AG09319 (cell line): ENCODE measurements around the gene SLC9A9.

Source experiments
- DNase-seq: peaks from one replicate; pipeline ENCODE4 v3.0.0-alpha.2; 2010; ENCODE audit warnings: low read depth; ENCODE audit errors: extremely low read depth
- CTCF ChIP-seq: IDR thresholded peaks from 2 replicates; pipeline ENCODE4 v1.5.1; 2011; ENCODE audit warnings: low read depth, mild to moderate bottlenecking, inconsistent platforms, low read length, moderate library complexity

The SLC9A9 gene

DNA sequence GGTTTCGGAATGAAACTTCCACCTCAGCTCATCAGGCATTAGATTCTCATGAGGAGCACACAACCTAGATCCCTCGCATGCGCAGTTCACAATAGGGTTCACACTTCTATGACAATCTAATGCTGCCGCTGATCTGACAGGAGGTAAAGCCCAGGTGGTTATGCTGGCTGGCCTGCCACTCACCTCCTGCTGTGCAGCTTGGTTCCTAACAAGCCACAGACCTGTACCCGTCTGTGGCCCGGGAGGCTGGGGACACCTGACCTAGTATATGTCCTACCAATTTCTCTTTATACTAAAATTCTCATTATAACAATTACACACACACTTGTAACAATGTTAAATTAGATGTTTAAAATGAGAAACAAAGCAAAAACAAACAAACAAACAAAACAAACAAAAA, 172.2 kb downstream of the SLC9A9 start:
- DNase-seq = no peak
- no peak for TF ChIP-seq CTCF

- TF ChIP-seq CTCF = peak; percentile 95
- DNase-seq = peak; percentile 28
These were observed 173.9 kb downstream of the SLC9A9 start for GRCh38 chr3:143674100-143674968.

GRCh38 chr3:143672396-143673165, 175.7 kb downstream of the SLC9A9 start:
- no peak for TF ChIP-seq CTCF
- no peak for DNase-seq

GRCh38 chr3:143671626-143672025, 176.6 kb downstream of the SLC9A9 start:
- no peak for TF ChIP-seq CTCF

DNA sequence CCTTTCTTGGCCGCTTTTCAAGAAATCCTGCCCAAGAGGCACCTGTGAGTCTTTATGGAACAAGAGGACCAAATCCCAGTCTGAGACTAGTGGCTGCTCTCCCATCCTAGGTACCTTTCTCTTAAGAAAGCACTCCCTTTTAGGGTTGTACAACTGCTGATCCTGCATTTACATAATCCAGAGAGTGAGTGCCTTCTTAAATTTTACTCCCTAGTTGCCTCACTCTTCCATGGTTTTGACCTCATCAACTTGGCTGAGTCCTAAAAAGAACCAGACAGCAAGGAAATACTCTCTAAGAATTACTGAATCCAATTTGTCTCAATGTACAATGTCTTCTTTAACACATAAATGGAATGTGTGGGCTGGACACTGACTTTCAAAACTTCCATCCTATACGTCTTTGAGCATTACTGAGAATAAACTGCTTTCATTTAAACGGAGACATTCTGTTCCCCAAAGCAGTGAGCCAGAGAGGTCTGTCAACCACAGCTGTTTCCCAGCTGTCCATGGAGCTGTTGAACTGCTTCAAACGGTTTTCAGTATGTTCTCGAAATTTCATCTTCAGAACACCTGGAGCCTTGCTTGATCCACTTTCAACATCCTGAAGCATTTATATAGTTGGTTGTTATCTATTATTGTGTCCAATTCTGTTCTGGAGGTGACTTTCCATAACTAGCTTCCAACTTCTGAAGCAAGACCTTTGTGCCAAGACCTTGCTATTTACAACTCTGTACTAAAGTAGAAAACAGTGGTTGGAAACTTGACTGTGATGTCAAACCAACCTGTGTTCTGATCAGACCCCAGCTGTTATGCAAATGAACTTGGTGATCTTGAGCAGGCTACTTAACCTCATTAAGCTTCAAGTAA, 179.1 kb downstream of the SLC9A9 start:
- no peak for DNase-seq
- no peak for TF ChIP-seq CTCF

More at GRCh38 chr3:143671626-143672025, 176.6 kb downstream of the SLC9A9 start:
- DNase-seq = no peak

- DNase-seq = no peak
- no peak for TF ChIP-seq CTCF
These were observed 179.9 kb downstream of the SLC9A9 start for GRCh38 chr3:143668385-143668784.
